DOHH2 (cell line): ENCODE data around the gene LIMK2.

Experiments
- CTCF ChIP-seq: fragments of 200-600 bp; sonication (generic); IDR thresholded peaks from one replicate; pipeline ENCODE4 v1.5.1; 2014; ENCODE audit warnings: antibody characterized with exemption, mild to moderate bottlenecking, low read depth, low read length; ENCODE audit not compliant: poor library complexity, severe bottlenecking
- EZH2phosphoT487 ChIP-seq: fragments of 200-600 bp; sonication (generic); IDR thresholded peaks from 2 replicates; pipeline ENCODE4 v1.6.1; 2017; ENCODE audit warnings: borderline replicate concordance, mild to moderate bottlenecking, antibody characterized with exemption, low read length, moderate library complexity, mixed read lengths

GRCh38 chr22:31278151-31278621 lies 66.1 kb downstream of the LIMK2 start:
- TF ChIP-seq CTCF = no peak
- no peak for TF ChIP-seq EZH2phosphoT487
